GM19193 (cell line): ENCODE data around the gene CYP4F2.

Experiments used
- POLR2A ChIP-seq: IDR thresholded peaks from 4 replicates; pipeline ENCODE4 v1.6.1; 2011; ENCODE audit not compliant: insufficient read depth, insufficient read length; ENCODE audit errors: extremely low read depth

CYP4F2 gene

DNA sequence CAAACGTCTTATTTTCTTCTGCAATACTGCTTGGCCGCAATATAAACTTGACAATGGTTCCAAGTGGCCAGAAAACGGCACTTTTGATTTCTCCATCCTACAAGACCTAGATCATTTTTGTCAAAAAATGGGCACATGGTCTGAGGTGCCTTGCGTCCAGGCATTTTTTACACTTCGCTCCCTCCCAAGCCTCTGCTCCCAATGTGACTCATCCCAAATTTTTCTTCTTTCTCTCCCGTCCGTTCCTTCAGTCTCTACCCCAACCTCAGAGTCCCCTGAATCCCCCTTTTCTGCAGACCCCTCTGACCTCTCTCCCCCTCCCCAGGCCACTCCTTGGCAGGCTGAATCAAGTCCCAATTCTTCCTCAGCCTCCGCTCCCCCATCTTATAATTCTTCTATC lies 68.1 kb downstream of the CYP4F2 start:
- no peak for TF ChIP-seq POLR2A

GRCh38 chr19:15829306-15829698 lies 68.6 kb downstream of the CYP4F2 start:
- no peak for TF ChIP-seq POLR2A

DNA sequence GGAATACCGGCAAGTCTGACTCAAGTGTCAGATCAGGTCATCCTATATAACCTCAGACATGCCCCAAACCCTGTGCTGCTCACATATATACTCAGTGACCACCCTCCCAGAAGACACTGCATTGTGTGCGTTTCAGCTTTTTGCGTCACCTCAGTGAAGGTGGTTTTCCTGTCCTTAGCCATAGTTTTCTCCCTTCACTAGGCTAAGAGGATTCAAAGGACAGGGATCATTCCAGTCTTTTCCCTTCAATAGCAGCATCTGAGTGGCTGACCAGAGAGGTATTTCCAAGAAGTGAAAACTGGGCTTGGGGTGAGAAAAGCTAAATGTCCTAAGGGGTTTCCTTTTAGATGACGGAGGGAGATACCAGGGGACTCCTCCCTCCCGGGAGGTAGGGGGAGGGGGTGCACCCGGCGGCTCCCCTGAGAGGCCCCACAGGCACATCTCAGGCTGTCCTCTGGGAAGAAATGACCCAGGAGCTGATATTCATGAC lies 69.7 kb downstream of the CYP4F2 start:
- no peak for TF ChIP-seq POLR2A
